K562 (cell line): Measurements from ENCODE around the gene ZNF428.

ENCODE experiments used
- CEBPZ ChIP-seq: fragments of 150-350 bp; IDR thresholded peaks from 2 replicates; pipeline ENCODE4 v1.6.1; 2014; ENCODE audit warnings: low read depth, mild to moderate bottlenecking, low read length, borderline replicate concordance
- CTCF ChIP-seq, 3 experiments: IDR thresholded peaks in 2 of 3; conservative IDR thresholded peaks in 1 of 3; 2 replicates each; pipeline ENCODE4 v1.5.1; 2011 to 2012; ENCODE audit warnings: low read length in 3 of 3, mild to moderate bottlenecking in 3 of 3, control low read depth in 2 of 3, improper control_type of control experiment in 1 of 3, inconsistent platforms in 1 of 3, low read depth in 1 of 3, mixed read lengths in 1 of 3, moderate library complexity in 1 of 3; ENCODE audit not compliant: insufficient read depth in 2 of 3
- HMGN3 ChIP-seq: IDR thresholded peaks from 2 replicates; pipeline ENCODE4 v1.6.1; 2011; ENCODE audit warnings: borderline replicate concordance, low read depth, mild to moderate bottlenecking, mixed read lengths, low read length; ENCODE audit not compliant: insufficient read length; ENCODE audit errors: extremely low read depth

GRCh38 chr19:43578787-43579186, 40.6 kb downstream of the ZNF428 start:
- no peak for TF ChIP-seq CTCF (IDR thresholded peaks at IDR 0.05 in 2 of 3, conservative IDR thresholded peaks at IDR 0.05 in 1 of 3; ENCODE audit: insufficient read depth in 2 of 3, low read depth in 1 of 3, low read length in 3 of 3)
- TF ChIP-seq HMGN3 = no peak
- no peak for TF ChIP-seq CEBPZ
